GM12874 (cell line): ENCODE measurements around the gene RSU1.

Experiments
- TF ChIP-seq, protein P1 (sequence below): IDR thresholded peaks from 2 replicates; pipeline ENCODE4 v1.5.1; 2011; ENCODE audit warnings: low read depth, mild to moderate bottlenecking, control low read depth, low read length, moderate library complexity; ENCODE audit not compliant: insufficient read depth

The RSU1 gene

DNA sequence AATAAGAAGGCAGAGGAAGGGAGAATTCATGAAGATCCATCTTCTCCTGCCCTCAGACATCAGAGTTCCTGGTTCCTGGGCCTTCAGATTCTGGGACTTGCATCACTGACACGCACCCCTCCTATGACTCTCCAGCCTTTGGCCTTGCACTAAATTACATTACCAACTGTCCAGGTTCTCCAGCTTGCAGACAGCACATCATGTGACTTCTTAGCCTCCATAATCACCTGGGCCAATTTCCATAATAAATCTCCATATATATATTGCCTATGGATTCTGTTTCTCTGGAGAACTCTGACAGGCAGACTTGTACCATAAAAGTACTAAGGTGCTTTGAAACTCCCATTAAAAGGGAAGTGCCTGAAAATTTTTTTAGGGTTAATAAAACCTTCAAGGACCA lies 23.2 kb downstream of the RSU1 start:
- TF ChIP-seq, protein P1, sequence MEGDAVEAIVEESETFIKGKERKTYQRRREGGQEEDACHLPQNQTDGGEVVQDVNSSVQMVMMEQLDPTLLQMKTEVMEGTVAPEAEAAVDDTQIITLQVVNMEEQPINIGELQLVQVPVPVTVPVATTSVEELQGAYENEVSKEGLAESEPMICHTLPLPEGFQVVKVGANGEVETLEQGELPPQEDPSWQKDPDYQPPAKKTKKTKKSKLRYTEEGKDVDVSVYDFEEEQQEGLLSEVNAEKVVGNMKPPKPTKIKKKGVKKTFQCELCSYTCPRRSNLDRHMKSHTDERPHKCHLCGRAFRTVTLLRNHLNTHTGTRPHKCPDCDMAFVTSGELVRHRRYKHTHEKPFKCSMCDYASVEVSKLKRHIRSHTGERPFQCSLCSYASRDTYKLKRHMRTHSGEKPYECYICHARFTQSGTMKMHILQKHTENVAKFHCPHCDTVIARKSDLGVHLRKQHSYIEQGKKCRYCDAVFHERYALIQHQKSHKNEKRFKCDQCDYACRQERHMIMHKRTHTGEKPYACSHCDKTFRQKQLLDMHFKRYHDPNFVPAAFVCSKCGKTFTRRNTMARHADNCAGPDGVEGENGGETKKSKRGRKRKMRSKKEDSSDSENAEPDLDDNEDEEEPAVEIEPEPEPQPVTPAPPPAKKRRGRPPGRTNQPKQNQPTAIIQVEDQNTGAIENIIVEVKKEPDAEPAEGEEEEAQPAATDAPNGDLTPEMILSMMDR: no peak

DNA sequence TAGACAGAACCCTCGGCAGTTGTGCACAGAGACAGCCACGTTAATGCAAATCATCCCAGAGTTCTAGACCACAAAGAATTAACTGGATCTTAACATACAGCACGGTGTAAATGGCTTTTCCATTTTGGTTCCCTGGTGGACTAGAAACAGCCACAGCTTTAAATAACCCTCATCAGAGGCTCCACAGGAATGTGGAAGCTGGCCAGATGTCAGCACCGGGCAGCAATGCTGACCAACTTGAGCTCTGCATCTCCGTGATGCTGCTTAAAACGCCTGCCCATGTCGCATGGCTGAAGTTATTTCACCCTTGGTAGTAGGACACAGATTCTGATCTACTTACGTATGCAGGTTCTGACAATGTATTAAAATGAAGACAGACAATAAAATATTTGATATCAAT lies 24.5 kb downstream of the RSU1 start:
- TF ChIP-seq, protein P1: no peak

DNA sequence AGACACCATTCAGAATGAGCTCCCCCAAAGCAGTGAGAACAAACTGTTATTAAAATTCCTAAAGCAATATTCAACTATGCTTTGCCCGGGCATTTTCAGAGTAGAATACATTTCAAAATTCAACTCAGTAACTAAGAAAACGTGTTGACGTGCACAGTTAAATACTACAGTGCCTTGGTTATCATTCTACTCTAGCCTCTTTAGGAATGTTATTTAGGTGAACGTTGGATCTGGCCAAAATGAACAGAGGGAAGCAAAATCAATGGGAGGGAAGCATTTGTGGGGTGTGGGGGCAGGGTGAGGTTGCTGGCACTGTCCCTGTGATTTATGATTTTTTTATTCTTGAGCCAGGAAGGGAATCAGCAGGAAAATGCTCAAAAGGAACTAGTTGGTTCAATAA lies 27.5 kb downstream of the RSU1 start:
- TF ChIP-seq, protein P1: no peak

DNA sequence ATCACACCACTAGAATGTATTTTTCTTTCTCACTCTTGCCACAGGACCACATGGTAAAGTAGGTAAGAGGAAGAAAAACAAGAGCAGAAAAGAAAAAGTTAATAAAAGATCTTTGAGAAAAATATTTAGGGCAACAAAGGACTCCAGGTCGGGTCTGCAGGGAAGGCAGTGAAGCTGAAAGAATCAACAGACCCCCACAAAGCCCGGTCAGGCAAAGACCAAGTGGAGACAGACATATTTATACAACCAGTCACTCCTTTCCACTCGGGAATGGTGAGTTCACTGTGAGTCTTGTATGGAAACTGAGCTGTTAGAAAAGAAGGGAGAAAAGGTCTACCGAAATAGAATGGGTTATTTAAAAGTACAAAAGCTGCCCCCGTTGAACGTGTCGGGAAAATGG lies 28.0 kb downstream of the RSU1 start:
- TF ChIP-seq, protein P1: no peak

DNA sequence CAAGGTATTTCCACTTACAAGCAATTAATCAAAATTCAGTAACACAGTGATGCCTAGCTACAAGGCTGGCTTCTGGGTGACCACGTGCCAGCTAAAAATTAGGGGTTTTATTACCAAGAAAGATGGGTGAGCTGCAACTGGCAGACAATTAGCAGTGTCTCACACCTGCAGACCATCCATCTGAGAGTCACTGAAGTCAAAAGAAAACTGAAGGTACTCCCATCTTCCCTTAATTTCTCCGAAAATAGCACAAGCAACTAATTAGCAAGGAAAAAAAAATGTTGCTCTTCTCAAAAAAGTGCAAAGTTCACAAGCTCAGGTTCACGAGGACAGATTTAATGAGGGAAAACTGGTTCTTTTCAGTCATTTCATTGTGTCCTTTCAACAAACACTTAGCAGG lies 28.4 kb downstream of the RSU1 start:
- TF ChIP-seq, protein P1: no peak

DNA sequence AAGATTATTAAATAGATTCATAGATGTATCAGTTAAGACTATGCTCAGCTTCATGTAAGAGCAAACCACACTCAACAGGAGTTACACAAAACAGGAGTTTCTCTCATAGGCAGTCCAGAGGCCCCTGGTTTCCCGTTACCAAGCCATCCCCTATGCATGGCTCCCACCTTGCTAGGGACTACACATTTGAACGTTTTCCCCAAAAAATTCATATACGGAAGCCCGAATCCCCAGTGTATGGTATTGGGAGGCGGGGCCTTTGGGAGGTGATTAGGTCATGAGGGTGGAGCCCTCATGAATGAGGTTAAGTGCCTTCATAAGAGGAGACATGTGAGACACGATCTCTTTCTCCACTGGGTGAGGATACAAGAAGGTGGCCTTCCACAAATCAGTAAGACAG lies 29.1 kb downstream of the RSU1 start:
- TF ChIP-seq, protein P1: no peak

DNA sequence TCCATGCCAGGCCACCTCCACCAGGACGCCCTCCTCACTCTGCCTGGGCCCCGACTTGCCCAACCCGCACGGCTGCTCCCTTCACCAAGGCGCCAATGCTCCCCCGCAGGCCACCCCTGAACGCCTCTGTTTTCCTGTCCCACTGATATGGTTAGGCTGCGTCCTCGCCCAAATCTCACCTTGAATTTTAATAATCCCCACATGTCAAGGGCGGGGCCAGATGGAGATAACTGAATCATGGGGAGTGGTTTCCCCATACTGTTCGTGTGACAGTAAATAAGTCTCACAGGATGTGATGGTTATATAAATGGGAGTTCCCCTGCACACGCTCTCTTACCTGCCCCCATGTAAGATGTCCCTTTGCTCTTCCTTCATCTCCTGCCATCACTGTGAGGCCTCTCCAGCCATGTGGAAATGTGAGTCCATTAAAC lies 29.8 kb downstream of the RSU1 start:
- TF ChIP-seq, protein P1: no peak
